Endodermal cell (in vitro differentiated cells): ENCODE data around the gene MTG2. TPM values are rescaled to one million over a fixed set of nuclear protein-coding genes. Genes with fewer than 3 reads are reported as not detected.
A peak's percentile ranks its signal among the peaks of the same experiment; 100 is the strongest.

Experiments
- DNase-seq: peaks from one replicate; pipeline ENCODE4 v3.0.0-alpha.2; 2017
- H3K27ac ChIP-seq: 2 replicates; pipeline ENCODE4 v1.5.1; 2013; ENCODE audit warnings: mild to moderate bottlenecking, low read depth, low read length, moderate library complexity
- H3K27me3 ChIP-seq: 2 replicates; pipeline ENCODE4 v1.6.1; 2013; ENCODE audit warnings: mild to moderate bottlenecking, low read length, moderate library complexity; ENCODE audit not compliant: insufficient read depth, control insufficient read depth, poor library complexity, severe bottlenecking
- H3K36me3 ChIP-seq: 2 replicates; pipeline ENCODE4 v1.7.0; 2013; ENCODE audit warnings: mild to moderate bottlenecking, low read length, moderate library complexity; ENCODE audit not compliant: control insufficient read depth, insufficient read depth
- H3K4me1 ChIP-seq: one replicate; pipeline ENCODE4 v1.7.0; 2013; ENCODE audit warnings: low read length; ENCODE audit not compliant: control insufficient read depth, insufficient read depth
- H3K4me3 ChIP-seq: 2 replicates; pipeline ENCODE4 v1.5.1; 2013; ENCODE audit warnings: mild to moderate bottlenecking, low read length, moderate library complexity
- H3K9ac ChIP-seq: 2 replicates; pipeline ENCODE4 v1.6.1; 2013; ENCODE audit warnings: mild to moderate bottlenecking, low read length, moderate library complexity; ENCODE audit not compliant: poor library complexity, severe bottlenecking; ENCODE audit errors: extremely low read depth
- H3K9me3 ChIP-seq: 2 replicates; pipeline ENCODE4 v1.6.1; 2013; ENCODE audit warnings: mild to moderate bottlenecking, low read length, moderate library complexity; ENCODE audit not compliant: control insufficient read depth
- H3K27ac Mint-ChIP-seq: 2 replicates; pipeline ENCODE4 v1.8.0; 2020; ENCODE audit warnings: mixed read lengths
- H3K27me3 Mint-ChIP-seq: 2 replicates; pipeline ENCODE4 v1.8.0; 2021; ENCODE audit warnings: mild to moderate bottlenecking, mixed read lengths; ENCODE audit not compliant: insufficient read depth
- H3K36me3 Mint-ChIP-seq: 2 replicates; pipeline ENCODE4 v1.8.0; 2020; ENCODE audit warnings: low read depth, mixed read lengths
- H3K4me1 Mint-ChIP-seq: 2 replicates; pipeline ENCODE4 v1.8.0; 2020; ENCODE audit warnings: mixed read lengths
- H3K4me3 Mint-ChIP-seq: 2 replicates; pipeline ENCODE4 v1.8.0; 2020; ENCODE audit warnings: mild to moderate bottlenecking, moderate library complexity, mixed read lengths
- H3K9me3 Mint-ChIP-seq: 2 replicates; pipeline ENCODE4 v1.8.0; 2020; ENCODE audit warnings: mild to moderate bottlenecking, mixed read lengths
- WGBS, 2 experiments: methylation state at CpG; one replicate each; pipeline versions ENCODE4 v1.1.5 to v1.1.7; 2013; ENCODE audit warnings: missing lambda C conversion rate in 2 of 2, mixed read lengths in 1 of 2; ENCODE audit not compliant: insufficient coverage in 1 of 2, insufficient read length in 1 of 2; 5-methylcytosine and 5-hydroxymethylcytosine counted together
- total RNA-seq, 2 donors: library from RNA; stranded (reverse); fragmentation: NEBNext Ultra II Directional in 1 of 2; extraction: Animal tissue kit (Norgen Biotek cat#: 25700) in 1 of 2; gene quantifications; 2 replicates in 1 of 2; 3 replicates in 1 of 2; pipeline ENCODE4 v1.2.1, GENCODE V29; 2021
- TF ChIP-seq, protein P1 (sequence below): fragments of 200-600 bp; sonication (generic); conservative IDR thresholded peaks from 2 replicates; pipeline ENCODE4 v1.5.0; 2021; ENCODE audit warnings: antibody characterized with exemption, mild to moderate bottlenecking

The MTG2 gene
- total RNA-seq, 2 donors from 2014 or later = 28.2 to 29.6 TPM

DNA sequence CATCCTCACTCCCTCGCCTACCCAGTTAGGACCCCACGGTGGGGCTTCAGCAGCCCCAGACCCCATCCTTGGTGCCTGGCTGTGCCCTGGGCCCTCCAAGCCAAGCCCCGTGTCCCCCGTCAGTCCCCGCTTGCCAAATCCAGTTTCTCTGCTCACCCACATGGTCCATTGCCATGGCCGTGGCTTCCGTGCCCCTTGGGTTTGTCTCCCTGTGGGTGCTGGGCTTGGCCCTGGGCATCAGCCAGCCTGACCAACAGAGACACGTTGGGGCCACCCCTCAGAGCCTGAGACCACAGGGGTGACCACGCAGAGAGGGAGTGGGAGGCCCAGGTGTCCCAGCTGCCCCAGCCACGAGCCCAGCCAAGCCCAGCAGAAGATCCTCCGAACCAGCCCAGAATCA lies 31.6 kb upstream of the MTG2 start:
- Mint-ChIP-seq H3K9me3 (peaks cover 9% of the 10 kb centered on the region), H3K4me3 (no peak overlapping the region), H3K4me1 (peaks cover 16% of the 10 kb centered on the region), H3K36me3 (peaks cover 41% of the 10 kb centered on the region), H3K27ac (no peak overlapping the region), H3K27me3 (no peaks in the 10 kb centered on the region)
- DNase-seq = no peak
- TF ChIP-seq, protein P1, sequence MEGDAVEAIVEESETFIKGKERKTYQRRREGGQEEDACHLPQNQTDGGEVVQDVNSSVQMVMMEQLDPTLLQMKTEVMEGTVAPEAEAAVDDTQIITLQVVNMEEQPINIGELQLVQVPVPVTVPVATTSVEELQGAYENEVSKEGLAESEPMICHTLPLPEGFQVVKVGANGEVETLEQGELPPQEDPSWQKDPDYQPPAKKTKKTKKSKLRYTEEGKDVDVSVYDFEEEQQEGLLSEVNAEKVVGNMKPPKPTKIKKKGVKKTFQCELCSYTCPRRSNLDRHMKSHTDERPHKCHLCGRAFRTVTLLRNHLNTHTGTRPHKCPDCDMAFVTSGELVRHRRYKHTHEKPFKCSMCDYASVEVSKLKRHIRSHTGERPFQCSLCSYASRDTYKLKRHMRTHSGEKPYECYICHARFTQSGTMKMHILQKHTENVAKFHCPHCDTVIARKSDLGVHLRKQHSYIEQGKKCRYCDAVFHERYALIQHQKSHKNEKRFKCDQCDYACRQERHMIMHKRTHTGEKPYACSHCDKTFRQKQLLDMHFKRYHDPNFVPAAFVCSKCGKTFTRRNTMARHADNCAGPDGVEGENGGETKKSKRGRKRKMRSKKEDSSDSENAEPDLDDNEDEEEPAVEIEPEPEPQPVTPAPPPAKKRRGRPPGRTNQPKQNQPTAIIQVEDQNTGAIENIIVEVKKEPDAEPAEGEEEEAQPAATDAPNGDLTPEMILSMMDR = no peak
- 94 to 96% methylated on average over 8 to 11 of the region's 11 CpGs for WGBS, 2 experiments
- H3K4me1 ChIP-seq = peaks cover 2% of the 10 kb centered on the region
- H3K36me3 ChIP-seq = peaks cover 35% of the 10 kb centered on the region
- no peaks in the 10 kb centered on the region for H3K27me3 ChIP-seq
- peaks cover 7% of the 10 kb centered on the region for H3K9me3 ChIP-seq
- no peak overlapping the region for H3K4me3 ChIP-seq
- no peak overlapping the region for H3K9ac ChIP-seq
- no peak overlapping the region for H3K27ac ChIP-seq

DNA sequence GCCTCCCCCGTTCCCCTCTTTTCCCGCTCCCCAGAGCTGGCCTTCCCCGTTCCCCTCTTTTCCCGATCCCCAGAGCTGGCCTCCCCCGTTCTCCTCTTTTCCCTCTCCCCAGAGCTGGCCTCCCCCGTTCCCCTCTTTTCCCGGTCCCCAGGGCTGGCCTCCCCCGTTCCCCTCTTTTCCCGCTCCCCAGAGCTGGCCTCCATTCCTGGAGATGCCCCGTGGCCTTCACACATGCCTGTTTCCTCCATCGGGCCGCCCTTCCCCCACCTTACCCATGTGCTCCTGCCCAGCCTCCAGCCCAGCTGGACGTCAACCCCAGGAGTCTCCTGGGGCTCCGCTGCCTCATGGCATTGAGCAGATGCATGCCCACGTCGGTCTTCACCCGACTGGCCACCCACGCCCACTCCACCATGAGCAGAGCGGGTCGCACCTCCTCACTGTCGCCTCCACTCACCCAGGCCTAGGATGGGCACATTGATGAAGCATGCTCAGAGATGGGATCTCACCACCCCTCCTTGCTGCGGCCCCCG lies 30.9 kb upstream of the MTG2 start:
- no peaks in the 10 kb centered on the region for H3K27me3 Mint-ChIP-seq

DNA sequence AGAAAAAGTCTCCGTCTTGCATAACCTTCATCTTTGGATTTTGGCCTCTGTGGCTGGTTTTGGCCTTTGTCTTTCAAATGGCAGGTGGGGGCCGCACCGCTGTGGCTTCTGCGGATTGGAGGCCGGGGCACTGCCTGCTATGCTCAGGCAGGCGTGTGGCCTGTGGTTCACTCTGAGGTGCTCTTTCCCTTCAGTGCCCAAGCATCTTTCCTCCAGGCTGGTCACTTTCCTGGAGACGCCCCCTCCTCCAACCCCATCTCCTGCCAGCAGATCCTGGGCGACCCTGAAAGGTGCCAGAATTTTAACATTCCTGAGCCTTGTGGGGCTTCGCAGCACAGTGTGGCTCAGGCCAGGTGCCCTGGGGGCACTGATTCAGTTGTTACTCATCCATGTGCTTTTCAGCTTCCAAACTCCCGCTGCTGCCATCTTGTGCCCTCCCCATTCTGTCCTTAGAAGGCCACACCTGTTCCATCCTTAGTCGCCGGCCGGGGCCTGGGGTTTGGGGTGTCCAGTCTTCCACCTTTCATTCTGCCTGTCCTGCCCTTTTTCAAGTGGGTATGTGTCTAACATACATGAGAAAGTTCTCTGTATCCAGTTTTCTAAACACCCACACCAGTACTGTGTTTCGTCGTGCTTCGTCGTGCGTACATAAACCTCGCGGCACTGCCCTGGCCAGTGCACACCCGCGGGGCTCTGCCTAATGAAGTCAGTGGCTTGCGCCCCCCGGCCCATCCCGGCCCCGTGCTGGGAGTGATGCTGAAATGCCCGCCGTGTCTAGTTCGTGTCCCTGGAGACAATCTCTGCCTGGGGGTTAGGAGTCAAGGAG lies 27.2 kb upstream of the MTG2 start:
- Histone ChIP-seq H3K9ac (no peak overlapping the region), H3K4me3 (no peak overlapping the region), H3K4me1 (peaks cover 2% of the 10 kb centered on the region), H3K36me3 (peaks cover 51% of the 10 kb centered on the region), H3K27ac (no peak overlapping the region), H3K9me3 (peaks cover 7% of the 10 kb centered on the region), H3K27me3 (no peaks in the 10 kb centered on the region)
- peak overlapping the region; percentile 26 for H3K27ac Mint-ChIP-seq
- TF ChIP-seq, protein P1 = no peak
- no peaks in the 10 kb centered on the region for H3K27me3 Mint-ChIP-seq
- H3K9me3 Mint-ChIP-seq = peaks cover 9% of the 10 kb centered on the region
- peak; percentile 77 for DNase-seq
- WGBS, 2 experiments = 90 to 93% methylated on average over 20 to 29 of the region's 29 CpGs
- peaks cover 11% of the 10 kb centered on the region for H3K4me1 Mint-ChIP-seq
- peaks cover 42% of the 10 kb centered on the region for H3K36me3 Mint-ChIP-seq
- no peak overlapping the region for H3K4me3 Mint-ChIP-seq

More for the DNA sequence above, 30.9 kb upstream of the MTG2 start:
- TF ChIP-seq, protein P1 = no peak
- no peak for DNase-seq
- no peak overlapping the region for H3K27ac ChIP-seq
- no peaks in the 10 kb centered on the region for H3K27me3 ChIP-seq
- no peak overlapping the region for H3K27ac Mint-ChIP-seq
- peaks cover 2% of the 10 kb centered on the region for H3K4me1 ChIP-seq
- H3K4me1 Mint-ChIP-seq = peaks cover 17% of the 10 kb centered on the region
- H3K4me3 Mint-ChIP-seq = no peak overlapping the region
- no peak overlapping the region for H3K9ac ChIP-seq
- H3K9me3 Mint-ChIP-seq = peaks cover 9% of the 10 kb centered on the region
- no peak overlapping the region for H3K4me3 ChIP-seq
- peaks cover 35% of the 10 kb centered on the region for H3K36me3 ChIP-seq
- H3K9me3 ChIP-seq = peaks cover 7% of the 10 kb centered on the region
- 91 to 93% methylated on average over 5 to 23 of the region's 23 CpGs for WGBS, 2 experiments
- H3K36me3 Mint-ChIP-seq = peaks cover 40% of the 10 kb centered on the region
